Measurements from ENCODE around the gene CCDC150.

- TF ChIP-seq CTCF (IDR thresholded peaks at IDR 0.05) (no peak), EZH2 (IDR thresholded peaks at IDR 0.05; ENCODE audit: borderline replicate concordance, insufficient read depth, low read depth, low read length, poor library complexity, severe bottlenecking) (no peak)
These were observed 110.9 kb downstream of the CCDC150 start for GRCh38 chr2:196750291-196750923.

All from B cell (primary cell).